ENCODE data around the gene ZNF346. TPM values are rescaled to one million over a fixed set of nuclear protein-coding genes. Genes with fewer than 3 reads are reported as not detected.
A peak's percentile ranks its signal among the peaks of the same experiment; 100 is the strongest.

Gene ZNF346
- total and polyA plus RNA-seq, 2 of the 13 experiments (the other 11 are each of a cell fraction or from before 2014, with no cell fraction given), result 8.6 to 19.4 TPM

GRCh38 chr5:177086654-177087397 is 64.3 kb downstream of the ZNF346 start, which contains the start of gene FGFR4 (continued):
- TF ChIP-seq AHR (CRISPR knock-in tag; IDR thresholded peaks at IDR 0.05), result peak; percentile 52; the same call in 1 of the 2 replicates
- no peak for TF ChIP-seq ZNF362 (CRISPR knock-in tag; IDR thresholded peaks at IDR 0.05; ENCODE audit: borderline replicate concordance)
- TF ChIP-seq ZBTB2 (CRISPR knock-in tag; IDR thresholded peaks at IDR 0.05; ENCODE audit: low read depth), result peak; percentile 48; the same call in 1 of the 2 replicates
- peak; percentile 72; the same call in 1 of the 2 replicates for TF ChIP-seq MIXL1 (CRISPR knock-in tag; IDR thresholded peaks at IDR 0.05)
- peak; percentile 93 for TF ChIP-seq ZNF605 (CRISPR knock-in tag; IDR thresholded peaks at IDR 0.05)
- no peak for TF ChIP-seq ZNF510 (CRISPR knock-in tag; IDR thresholded peaks at IDR 0.05; ENCODE audit: low read depth)
- TF ChIP-seq HNRNPH1 (optimal IDR thresholded peaks at IDR 0.05; ENCODE audit: low read depth, low read length), result peak; percentile 28
- no peak for TF ChIP-seq MIER2 (CRISPR knock-in tag; IDR thresholded peaks at IDR 0.05)
- TF ChIP-seq SKIL (CRISPR knock-in tag; IDR thresholded peaks at IDR 0.05; ENCODE audit: borderline replicate concordance), result peak; percentile 73
- TF ChIP-seq TRAFD1 (CRISPR knock-in tag; IDR thresholded peaks at IDR 0.05; ENCODE audit: borderline replicate concordance), result no peak
- TF ChIP-seq ZNF75D (CRISPR knock-in tag; IDR thresholded peaks at IDR 0.05; ENCODE audit: borderline replicate concordance), result no peak
- 0 out of 2 replicates have a peak, but pooled peaks have one; percentile 92 for TF ChIP-seq ZNF224 (CRISPR knock-in tag; IDR thresholded peaks at IDR 0.05)
- no peak; the same call in 1 of the 2 replicates for TF ChIP-seq ZNF431 (CRISPR knock-in tag; IDR thresholded peaks at IDR 0.05; ENCODE audit: borderline replicate concordance, low read depth)
- peak; percentile 25; the same call in 1 of the 2 replicates for TF ChIP-seq MAF1 (CRISPR knock-in tag; IDR thresholded peaks at IDR 0.05; ENCODE audit: borderline replicate concordance)
- TF ChIP-seq SRF (IDR thresholded peaks at IDR 0.05; ENCODE audit: low read depth, low read length), result no peak
- peak; percentile 76; the same call in 1 of the 2 replicates for TF ChIP-seq ZNF724P (CRISPR knock-in tag; IDR thresholded peaks at IDR 0.05; ENCODE audit: borderline replicate concordance)
- no peak for TF ChIP-seq AKNA (CRISPR knock-in tag; IDR thresholded peaks at IDR 0.05; ENCODE audit: borderline replicate concordance)
